ENCODE data around the gene CA12.

DNA sequence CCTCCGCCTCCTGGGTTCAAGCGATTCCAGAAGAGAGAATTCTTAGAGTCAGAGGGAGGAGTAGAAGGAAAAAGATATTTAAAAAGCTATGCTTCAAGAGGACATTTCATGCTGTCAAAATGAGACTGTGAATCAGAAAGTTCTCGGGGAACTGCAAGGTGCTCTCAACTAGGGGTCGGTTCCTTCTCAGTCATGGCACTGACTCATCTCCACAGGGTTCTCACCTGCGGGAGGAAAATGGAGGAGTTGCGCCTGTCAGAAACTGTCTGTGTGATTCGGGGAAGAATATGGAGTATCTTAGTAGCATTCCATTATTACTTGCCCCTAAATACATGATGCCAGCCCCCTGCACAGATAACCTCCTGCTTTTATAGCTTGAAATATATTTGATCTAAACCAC lies 56.9 kb downstream of the CA12 start:
- TF ChIP-seq CBFB (CRISPR knock-in tag; IDR thresholded peaks at IDR 0.05), result no peak
- TF ChIP-seq MEF2D (tag; conservative IDR thresholded peaks at IDR 0.05; ENCODE audit: low read depth), result no peak
- TF ChIP-seq, protein P1, sequence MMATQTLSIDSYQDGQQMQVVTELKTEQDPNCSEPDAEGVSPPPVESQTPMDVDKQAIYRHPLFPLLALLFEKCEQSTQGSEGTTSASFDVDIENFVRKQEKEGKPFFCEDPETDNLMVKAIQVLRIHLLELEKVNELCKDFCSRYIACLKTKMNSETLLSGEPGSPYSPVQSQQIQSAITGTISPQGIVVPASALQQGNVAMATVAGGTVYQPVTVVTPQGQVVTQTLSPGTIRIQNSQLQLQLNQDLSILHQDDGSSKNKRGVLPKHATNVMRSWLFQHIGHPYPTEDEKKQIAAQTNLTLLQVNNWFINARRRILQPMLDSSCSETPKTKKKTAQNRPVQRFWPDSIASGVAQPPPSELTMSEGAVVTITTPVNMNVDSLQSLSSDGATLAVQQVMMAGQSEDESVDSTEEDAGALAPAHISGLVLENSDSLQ (IDR thresholded peaks at IDR 0.05), result no peak
- TF ChIP-seq, protein P2, sequence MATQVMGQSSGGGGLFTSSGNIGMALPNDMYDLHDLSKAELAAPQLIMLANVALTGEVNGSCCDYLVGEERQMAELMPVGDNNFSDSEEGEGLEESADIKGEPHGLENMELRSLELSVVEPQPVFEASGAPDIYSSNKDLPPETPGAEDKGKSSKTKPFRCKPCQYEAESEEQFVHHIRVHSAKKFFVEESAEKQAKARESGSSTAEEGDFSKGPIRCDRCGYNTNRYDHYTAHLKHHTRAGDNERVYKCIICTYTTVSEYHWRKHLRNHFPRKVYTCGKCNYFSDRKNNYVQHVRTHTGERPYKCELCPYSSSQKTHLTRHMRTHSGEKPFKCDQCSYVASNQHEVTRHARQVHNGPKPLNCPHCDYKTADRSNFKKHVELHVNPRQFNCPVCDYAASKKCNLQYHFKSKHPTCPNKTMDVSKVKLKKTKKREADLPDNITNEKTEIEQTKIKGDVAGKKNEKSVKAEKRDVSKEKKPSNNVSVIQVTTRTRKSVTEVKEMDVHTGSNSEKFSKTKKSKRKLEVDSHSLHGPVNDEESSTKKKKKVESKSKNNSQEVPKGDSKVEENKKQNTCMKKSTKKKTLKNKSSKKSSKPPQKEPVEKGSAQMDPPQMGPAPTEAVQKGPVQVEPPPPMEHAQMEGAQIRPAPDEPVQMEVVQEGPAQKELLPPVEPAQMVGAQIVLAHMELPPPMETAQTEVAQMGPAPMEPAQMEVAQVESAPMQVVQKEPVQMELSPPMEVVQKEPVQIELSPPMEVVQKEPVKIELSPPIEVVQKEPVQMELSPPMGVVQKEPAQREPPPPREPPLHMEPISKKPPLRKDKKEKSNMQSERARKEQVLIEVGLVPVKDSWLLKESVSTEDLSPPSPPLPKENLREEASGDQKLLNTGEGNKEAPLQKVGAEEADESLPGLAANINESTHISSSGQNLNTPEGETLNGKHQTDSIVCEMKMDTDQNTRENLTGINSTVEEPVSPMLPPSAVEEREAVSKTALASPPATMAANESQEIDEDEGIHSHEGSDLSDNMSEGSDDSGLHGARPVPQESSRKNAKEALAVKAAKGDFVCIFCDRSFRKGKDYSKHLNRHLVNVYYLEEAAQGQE (IDR thresholded peaks at IDR 0.05; ENCODE audit: borderline replicate concordance), result no peak
- TF ChIP-seq, protein P2 (CRISPR knock-in tag; IDR thresholded peaks at IDR 0.05; ENCODE audit: low read depth), result no peak
- no peak for TF ChIP-seq ELF1 (tag; IDR thresholded peaks at IDR 0.05)
- TF ChIP-seq ZEB2 (IDR thresholded peaks at IDR 0.05), result no peak
- no peak for TF ChIP-seq NRF1 (conservative IDR thresholded peaks at IDR 0.05 in 1 of 2, IDR thresholded peaks at IDR 0.05 in 1 of 2)
- TF ChIP-seq NR2C2 (CRISPR knock-in tag; IDR thresholded peaks at IDR 0.05), result no peak
- no peak for TF ChIP-seq NR2C2 (tag; IDR thresholded peaks at IDR 0.05)
- no peak for TF ChIP-seq SLC30A9 (CRISPR knock-in tag; IDR thresholded peaks at IDR 0.05)
- TF ChIP-seq ZNF274 (IDR thresholded peaks at IDR 0.05; ENCODE audit: borderline replicate concordance, low read depth, low read length), result no peak
- TF ChIP-seq, protein P3, sequence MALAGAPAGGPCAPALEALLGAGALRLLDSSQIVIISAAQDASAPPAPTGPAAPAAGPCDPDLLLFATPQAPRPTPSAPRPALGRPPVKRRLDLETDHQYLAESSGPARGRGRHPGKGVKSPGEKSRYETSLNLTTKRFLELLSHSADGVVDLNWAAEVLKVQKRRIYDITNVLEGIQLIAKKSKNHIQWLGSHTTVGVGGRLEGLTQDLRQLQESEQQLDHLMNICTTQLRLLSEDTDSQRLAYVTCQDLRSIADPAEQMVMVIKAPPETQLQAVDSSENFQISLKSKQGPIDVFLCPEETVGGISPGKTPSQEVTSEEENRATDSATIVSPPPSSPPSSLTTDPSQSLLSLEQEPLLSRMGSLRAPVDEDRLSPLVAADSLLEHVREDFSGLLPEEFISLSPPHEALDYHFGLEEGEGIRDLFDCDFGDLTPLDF (CRISPR knock-in tag; IDR thresholded peaks at IDR 0.05), result no peak
